ENCODE data around the gene DBF4.

GRCh38 chr7:87833130-87833529, 43.2 kb upstream of the DBF4 start:
- TF ChIP-seq FOXK1 (CRISPR knock-in tag; IDR thresholded peaks at IDR 0.05) (no peak), ZNF232 (CRISPR knock-in tag; IDR thresholded peaks at IDR 0.05) (no peak), CTCF (IDR thresholded peaks at IDR 0.05) (no peak), ETV6 (CRISPR knock-in tag; IDR thresholded peaks at IDR 0.05) (no peak), SMAD3 (CRISPR knock-in tag; IDR thresholded peaks at IDR 0.05; ENCODE audit: borderline replicate concordance) (no peak), ATF1 (CRISPR knock-in tag; IDR thresholded peaks at IDR 0.05) (no peak), SP1 (CRISPR knock-in tag; conservative IDR thresholded peaks at IDR 0.05) (no peak), ATF6 (CRISPR knock-in tag; IDR thresholded peaks at IDR 0.05) (no peak), CREM (CRISPR knock-in tag; IDR thresholded peaks at IDR 0.05) (no peak)
